Measurements from ENCODE around the gene CALU. TPM values are rescaled to one million over a fixed set of nuclear protein-coding genes. Genes with fewer than 3 reads are reported as not detected.

CALU gene
- total RNA-seq, 2 experiments from 2014 or later: 30.9 to 33.1 TPM

DNA sequence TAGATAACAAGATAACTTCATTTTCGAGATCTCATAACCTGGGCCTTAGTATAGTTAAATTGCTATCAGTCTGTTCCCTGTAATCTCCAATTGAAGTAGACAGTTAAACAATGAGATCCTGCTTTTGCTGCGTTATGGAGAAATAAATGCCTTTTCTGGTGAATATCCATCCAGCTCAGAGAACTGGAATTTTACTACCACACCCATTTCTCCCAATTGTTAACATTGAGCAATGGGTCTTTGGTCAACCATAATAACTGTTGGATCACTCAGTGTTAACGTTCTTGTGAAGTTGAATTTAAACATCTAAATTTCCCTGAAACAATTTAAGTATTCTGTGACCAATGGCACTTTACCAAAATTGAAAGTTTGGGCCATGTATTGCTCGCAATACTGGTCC lies 3.0 kb downstream of the CALU start:
- Mint-ChIP-seq H3K4me1 (ENCODE audit: low read depth) (peaks cover 53% of the 10 kb centered on the region), H3K9me3 (no peaks in the 10 kb centered on the region), H3K27me3 (no peaks in the 10 kb centered on the region), H3K4me3 (no peak overlapping the region), H3K27ac (no peak overlapping the region), H3K36me3 (ENCODE audit: low read depth) (peaks cover 25% of the 10 kb centered on the region)
- intact Hi-C loops (cut with micrococcal nuclease): no loop called here
- TF ChIP-seq, protein P1, sequence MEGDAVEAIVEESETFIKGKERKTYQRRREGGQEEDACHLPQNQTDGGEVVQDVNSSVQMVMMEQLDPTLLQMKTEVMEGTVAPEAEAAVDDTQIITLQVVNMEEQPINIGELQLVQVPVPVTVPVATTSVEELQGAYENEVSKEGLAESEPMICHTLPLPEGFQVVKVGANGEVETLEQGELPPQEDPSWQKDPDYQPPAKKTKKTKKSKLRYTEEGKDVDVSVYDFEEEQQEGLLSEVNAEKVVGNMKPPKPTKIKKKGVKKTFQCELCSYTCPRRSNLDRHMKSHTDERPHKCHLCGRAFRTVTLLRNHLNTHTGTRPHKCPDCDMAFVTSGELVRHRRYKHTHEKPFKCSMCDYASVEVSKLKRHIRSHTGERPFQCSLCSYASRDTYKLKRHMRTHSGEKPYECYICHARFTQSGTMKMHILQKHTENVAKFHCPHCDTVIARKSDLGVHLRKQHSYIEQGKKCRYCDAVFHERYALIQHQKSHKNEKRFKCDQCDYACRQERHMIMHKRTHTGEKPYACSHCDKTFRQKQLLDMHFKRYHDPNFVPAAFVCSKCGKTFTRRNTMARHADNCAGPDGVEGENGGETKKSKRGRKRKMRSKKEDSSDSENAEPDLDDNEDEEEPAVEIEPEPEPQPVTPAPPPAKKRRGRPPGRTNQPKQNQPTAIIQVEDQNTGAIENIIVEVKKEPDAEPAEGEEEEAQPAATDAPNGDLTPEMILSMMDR (IDR thresholded peaks at IDR 0.05): no peak
- CTCF ChIA-PET: interaction anchor here (0.9 to 2.2 kb wide), 8 partner anchors 9 to 315 kb away, joined by 3 to 5 read pairs (median 3); no protein-coding TSS in a partner anchor
- no peak for ATAC-seq
- POLR2A ChIA-PET: interaction anchor here (1.7 kb wide), 1 partner anchor 29 kb away, joined by 5 read pairs; no protein-coding TSS in a partner anchor
- DNase-seq: no peak

DNA sequence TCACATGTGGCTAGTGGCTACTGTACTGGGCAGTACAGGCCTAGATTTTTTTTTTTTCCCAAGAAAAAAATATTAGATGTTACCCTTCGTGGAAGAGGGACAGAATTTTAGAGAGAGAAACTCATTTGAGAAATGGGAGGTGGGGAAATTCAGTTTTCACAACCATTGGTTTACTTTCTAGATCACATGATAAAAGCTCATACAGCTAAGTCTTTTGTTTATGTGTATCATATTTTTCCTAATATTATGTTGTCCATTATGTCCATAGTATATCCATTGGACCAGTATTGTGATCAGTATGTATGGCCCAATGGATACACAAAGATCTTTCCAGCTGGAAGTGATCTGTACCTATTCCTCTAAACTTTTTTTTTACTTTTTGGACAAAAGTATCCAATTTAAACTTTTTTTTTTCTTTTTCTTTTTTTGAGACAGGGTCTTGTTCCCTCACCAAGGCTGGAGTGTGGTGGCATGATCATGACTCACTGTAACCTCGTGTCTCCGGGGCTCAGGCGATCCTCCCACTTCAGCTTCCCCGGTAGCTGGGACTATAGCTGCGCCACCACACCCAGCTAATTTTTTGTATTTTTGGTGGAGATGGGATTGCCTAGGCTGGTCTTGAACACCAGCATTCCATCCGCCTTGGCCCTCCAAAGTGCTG lies 4.1 kb downstream of the CALU start:
- CTCF ChIA-PET: interaction anchor here (1.0 to 2.2 kb wide), 2 partner anchors 11 to 71 kb away, joined by 3 to 5 read pairs; partner anchors contain the start of gene GARIN1A
- peaks cover 59% of the 10 kb centered on the region for H3K4me1 Mint-ChIP-seq (ENCODE audit: low read depth)
- ATAC-seq (no peak), DNase-seq (no peak)
- POLR2A ChIA-PET: interaction anchor here (0.6 kb wide), 2 partner anchors 190 to 421 kb away, joined by 3 read pairs; no protein-coding TSS in a partner anchor
- H3K36me3 Mint-ChIP-seq (ENCODE audit: low read depth): peaks cover 33% of the 10 kb centered on the region
- TF ChIP-seq, protein P1 (IDR thresholded peaks at IDR 0.05): no peak
- H3K27ac Mint-ChIP-seq: no peak overlapping the region
- H3K27me3 Mint-ChIP-seq: no peaks in the 10 kb centered on the region
- no peak overlapping the region for H3K4me3 Mint-ChIP-seq
- intact Hi-C loops (cut with micrococcal nuclease): no loop called here
- H3K9me3 Mint-ChIP-seq: no peaks in the 10 kb centered on the region

- Mint-ChIP-seq H3K9me3 (no peaks in the 10 kb centered on the region), H3K27me3 (no peaks in the 10 kb centered on the region), H3K4me1 (ENCODE audit: low read depth) (peaks cover 56% of the 10 kb centered on the region), H3K36me3 (ENCODE audit: low read depth) (peaks cover 42% of the 10 kb centered on the region), H3K4me3 (no peak overlapping the region), H3K27ac (no peak overlapping the region)
- ATAC-seq: no peak
- TF ChIP-seq, protein P1 (IDR thresholded peaks at IDR 0.05): no peak
- no peak for DNase-seq
- CTCF ChIA-PET: interaction anchor here (2.2 kb wide), 1 partner anchor 10 kb away, joined by 5 read pairs; no protein-coding TSS in a partner anchor
- POLR2A ChIA-PET: no interaction called here
- intact Hi-C loops (cut with micrococcal nuclease): no loop called here
Observed at GRCh38 chr7:128744366-128744905, 5.3 kb downstream of the CALU start.

DNA sequence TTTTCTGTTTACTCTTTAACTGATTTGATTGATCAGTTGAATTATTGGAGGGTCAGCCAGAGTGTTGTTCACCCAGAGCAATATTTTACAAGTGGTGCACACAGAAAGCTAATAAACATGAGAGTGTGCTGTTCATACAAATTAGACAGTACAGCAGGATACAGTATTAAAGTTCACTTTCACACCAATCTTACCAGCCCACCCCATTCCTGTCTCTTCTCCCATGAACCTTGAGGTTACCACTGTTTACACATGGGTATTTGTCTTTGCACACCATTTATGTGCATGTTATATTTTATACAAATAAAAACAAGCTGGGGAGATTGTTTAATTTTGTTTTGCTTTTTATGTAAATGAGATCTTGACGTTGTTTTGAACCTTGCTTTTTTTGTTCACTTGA lies 6.5 kb downstream of the CALU start:
- POLR2A ChIA-PET: interaction anchor here (0.7 to 0.8 kb wide), 2 partner anchors 48 to 117 kb away, joined by 3 read pairs; partner anchors contain the start of gene ATP6V1F
- TF ChIP-seq, protein P1 (IDR thresholded peaks at IDR 0.05): no peak
- intact Hi-C loops (cut with micrococcal nuclease): no loop called here
- H3K36me3 Mint-ChIP-seq (ENCODE audit: low read depth): peaks cover 47% of the 10 kb centered on the region
- no peak overlapping the region for H3K27ac Mint-ChIP-seq
- no peaks in the 10 kb centered on the region for H3K27me3 Mint-ChIP-seq
- H3K4me1 Mint-ChIP-seq (ENCODE audit: low read depth): peaks cover 48% of the 10 kb centered on the region
- no peaks in the 10 kb centered on the region for H3K9me3 Mint-ChIP-seq
- no peak overlapping the region for H3K4me3 Mint-ChIP-seq
- CTCF ChIA-PET: interaction anchor here (0.6 to 1.1 kb wide), 2 partner anchors 17 to 88 kb away, joined by 3 to 4 read pairs; no protein-coding TSS in a partner anchor
- ATAC-seq (no peak), DNase-seq (no peak)
